Heart left ventricle (tissue), 13 donors: ENCODE measurements around the gene PEX26.

Experiments used
- CTCF ChIP-seq, 12 donors: fragments of 200-600 bp; sonication (generic) in 4 of 12; IDR thresholded peaks; one replicate each; pipeline versions ENCODE4 v1.5.0 to v1.8.0; 2018 to 2022; ENCODE audit warnings: antibody characterized with exemption in 12 of 12, mild to moderate bottlenecking in 5 of 12
- POLR2A ChIP-seq, 2 donors: fragments of 450-650 bp; IDR thresholded peaks; one replicate each; pipeline ENCODE4 v1.6.1; 2017; ENCODE audit warnings: antibody characterized with exemption in 2 of 2, mild to moderate bottlenecking in 2 of 2, moderate library complexity in 2 of 2
- donor health status: ischemic (EF 13 %, LVEDD 7.1; RV severe dilation, severe dysfunction).
- donor health status: DM: no; HTN: yes; CAD: no.
- donor health status: DM: no; HTN: no; CAD: no.
- donor health status: ischemic (EF 25% LVEDD 6.9; RV normal size, moderate dysfunction).
- donor health status: ischemic (EF 25% LVEDD 5.7; RV mildly dilated, moderate dysfunction).
- donor health status: ischemic (EF 35%, LVEDD 5.7; RV mildly dilated, moderate dysfunction).
- donor health status: nonischemic (EF 11% LVEDD 7.7; RV severe dilation, severe dysfunction).
- donor health status: DM: yes; HTN: yes; CAD: no.
- donor health status: PGD.
- donor health status: ischemic (EF 29% LVEDD 5.4; RV normal size, mild dysfunction).
- donor health status: nonischemic (EF 23%, LVEDD 6.1; RV moderate dilation, normal function).

- TF ChIP-seq CTCF (IDR thresholded peaks at IDR 0.05) (no peak), POLR2A (IDR thresholded peaks at IDR 0.05) (no peak)
Measured at GRCh38 chr22:18152519-18152918, 74.7 kb downstream of the PEX26 start.
